Measurements from ENCODE around the gene NAB1.

GRCh38 chr2:190701586-190701985 lies 52.7 kb downstream of the NAB1 start:
- TF ChIP-seq CTCF (IDR thresholded peaks at IDR 0.05 in 4 of 5, conservative IDR thresholded peaks at IDR 0.05 in 1 of 5) (no peak), POLR2A (IDR thresholded peaks at IDR 0.05) (no peak)
